H9 (cell line): ENCODE measurements around the gene CAV3. TPM values are rescaled to one million over a fixed set of nuclear protein-coding genes. Genes with fewer than 3 reads are reported as not detected.

Experiments
- DNase-seq: peaks from one replicate; pipeline ENCODE4 v3.0.0-alpha.2; 2017
- H2AFZ ChIP-seq: one replicate; pipeline ENCODE4 v1.6.1; 2013; ENCODE audit warnings: mild to moderate bottlenecking, low read length, control low read depth, moderate library complexity
- H2AK5ac ChIP-seq: 2 replicates; pipeline ENCODE4 v1.6.1; 2013; ENCODE audit warnings: low read length, control low read depth, mixed read lengths; ENCODE audit not compliant: insufficient read length
- H2BK120ac ChIP-seq: one replicate; pipeline ENCODE4 v1.6.1; 2013; ENCODE audit warnings: low read depth, mild to moderate bottlenecking, low read length, control low read depth, inconsistent platforms; ENCODE audit not compliant: poor library complexity, severe bottlenecking
- H2BK12ac ChIP-seq: 2 replicates; pipeline ENCODE4 v1.6.1; 2013; ENCODE audit warnings: low read length, control low read depth, mixed read lengths, low read depth; ENCODE audit not compliant: insufficient read length
- H2BK15ac ChIP-seq: 2 replicates; pipeline ENCODE4 v1.6.1; 2013; ENCODE audit warnings: low read depth, low read length, control low read depth
- H2BK20ac ChIP-seq: one replicate; pipeline ENCODE4 v1.6.1; 2013; ENCODE audit warnings: low read depth, mild to moderate bottlenecking, low read length, control low read depth, inconsistent platforms; ENCODE audit not compliant: poor library complexity, severe bottlenecking
- H2BK5ac ChIP-seq: 2 replicates; pipeline ENCODE4 v1.6.1; 2013; ENCODE audit warnings: low read length, control low read depth, mixed read lengths; ENCODE audit not compliant: insufficient read length
- H3K14ac ChIP-seq: 2 replicates; pipeline ENCODE4 v1.6.1; 2013; ENCODE audit warnings: low read length, control low read depth; ENCODE audit not compliant: insufficient read depth
- H3K18ac ChIP-seq: 2 replicates; pipeline ENCODE4 v1.6.1; 2013; ENCODE audit warnings: low read depth, mild to moderate bottlenecking, mixed read lengths, low read length, control low read depth; ENCODE audit not compliant: insufficient read length
- H3K23ac ChIP-seq: 2 replicates; pipeline ENCODE4 v1.6.1; 2013; ENCODE audit warnings: low read length, control low read depth, mixed read lengths, low read depth; ENCODE audit not compliant: insufficient read length
- H3K23me2 ChIP-seq: 2 replicates; pipeline ENCODE4 v1.6.1; 2013; ENCODE audit warnings: low read depth, mild to moderate bottlenecking, mixed read lengths, low read length, control low read depth; ENCODE audit not compliant: insufficient read length, poor library complexity, severe bottlenecking
- H3K27ac ChIP-seq: 2 replicates; pipeline ENCODE4 v1.5.1; 2013; ENCODE audit warnings: low read length, control low read depth, mixed read lengths, low read depth; ENCODE audit not compliant: insufficient read length
- H3K27me3 ChIP-seq: 2 replicates; pipeline ENCODE4 v1.6.1; 2013; ENCODE audit warnings: low read length, control low read depth, inconsistent platforms; ENCODE audit not compliant: insufficient read depth
- H3K4ac ChIP-seq: 2 replicates; pipeline ENCODE4 v1.6.1; 2013; ENCODE audit warnings: low read depth, mild to moderate bottlenecking, control low read depth, inconsistent platforms, low read length, moderate library complexity
- H3K4me1 ChIP-seq: 2 replicates; pipeline ENCODE4 v1.6.1; 2013; ENCODE audit warnings: low read length, control low read depth, inconsistent platforms; ENCODE audit not compliant: insufficient read depth
- H3K4me2 ChIP-seq: 2 replicates; pipeline ENCODE4 v1.6.1; 2013; ENCODE audit warnings: low read length, control low read depth, mixed read lengths; ENCODE audit not compliant: insufficient read length, insufficient read depth
- H3K56ac ChIP-seq: 2 replicates; pipeline ENCODE4 v1.6.1; 2013; ENCODE audit warnings: low read depth, mild to moderate bottlenecking, mixed read lengths, low read length, control low read depth; ENCODE audit not compliant: insufficient read length
- H3K79me1 ChIP-seq: 2 replicates; pipeline ENCODE4 v1.6.1; 2013; ENCODE audit warnings: low read depth, mild to moderate bottlenecking, moderate library complexity, low read length, control low read depth, inconsistent platforms; ENCODE audit not compliant: insufficient read depth, poor library complexity, severe bottlenecking
- H3K79me2 ChIP-seq: 2 replicates; pipeline ENCODE4 v1.6.1; 2013; ENCODE audit warnings: low read length, control low read depth, inconsistent platforms; ENCODE audit not compliant: insufficient read depth
- H3K9ac ChIP-seq: 2 replicates; pipeline ENCODE4 v1.6.1; 2013; ENCODE audit warnings: low read length, control low read depth, mixed read lengths; ENCODE audit not compliant: insufficient read length; ENCODE audit errors: extremely low read depth
- H3K9me3 ChIP-seq: one replicate; pipeline ENCODE4 v1.6.1; 2013; ENCODE audit warnings: low read depth, low read length, inconsistent platforms; ENCODE audit not compliant: control insufficient read depth
- H3T11ph ChIP-seq: one replicate; pipeline ENCODE4 v1.6.1; 2013; ENCODE audit warnings: mild to moderate bottlenecking, low read length, control low read depth, inconsistent platforms
- H4K20me1 ChIP-seq: one replicate; pipeline ENCODE4 v1.6.1; 2013; ENCODE audit not compliant: control insufficient read depth, insufficient read length, insufficient read depth
- H4K5ac ChIP-seq: 2 replicates; pipeline ENCODE4 v1.6.1; 2013; ENCODE audit warnings: low read depth, mild to moderate bottlenecking, mixed read lengths, low read length, control low read depth; ENCODE audit not compliant: insufficient read length
- H4K8ac ChIP-seq: replicated peaks from 2 replicates; pipeline ENCODE4 v1.6.1; 2013; ENCODE audit warnings: low read length, control low read depth, mixed read lengths, low read depth; ENCODE audit not compliant: insufficient read length
- H4K91ac ChIP-seq: 2 replicates; pipeline ENCODE4 v1.6.1; 2013; ENCODE audit warnings: low read depth, mild to moderate bottlenecking, moderate library complexity, mixed read lengths, low read length, control low read depth; ENCODE audit not compliant: insufficient read length
- H3K27ac Mint-ChIP-seq, 3 experiments: 2 replicates in 2 of 3; 3 replicates in 1 of 3; pipeline ENCODE4 v1.8.0; 2020 to 2021; ENCODE audit warnings: mixed read lengths in 3 of 3, mild to moderate bottlenecking in 1 of 3, moderate library complexity in 1 of 3
- H3K27me3 Mint-ChIP-seq: 2 replicates; pipeline ENCODE4 v1.8.0; 2021; ENCODE audit warnings: low read depth, mild to moderate bottlenecking, moderate library complexity, mixed read lengths
- H3K36me3 Mint-ChIP-seq, 3 experiments: 2 replicates in 2 of 3; 3 replicates in 1 of 3; pipeline ENCODE4 v1.8.0; 2020 to 2021; ENCODE audit warnings: low read depth in 3 of 3, mixed read lengths in 3 of 3; ENCODE audit not compliant: insufficient read depth in 1 of 3
- H3K4me1 Mint-ChIP-seq, 2 experiments: 2 replicates each; pipeline ENCODE4 v1.8.0; 2020; ENCODE audit warnings: mixed read lengths in 2 of 2
- H3K4me3 Mint-ChIP-seq, 2 experiments: 2 replicates in 1 of 2; 3 replicates in 1 of 2; pipeline ENCODE4 v1.8.0; 2020 to 2021; ENCODE audit warnings: mild to moderate bottlenecking in 2 of 2, mixed read lengths in 2 of 2, moderate library complexity in 1 of 2
- H3K9me3 Mint-ChIP-seq, 2 experiments: 2 replicates in 1 of 2; 3 replicates in 1 of 2; pipeline ENCODE4 v1.8.0; 2020; ENCODE audit warnings: mild to moderate bottlenecking in 2 of 2, mixed read lengths in 2 of 2, moderate library complexity in 1 of 2
- WGBS: extraction: QIAGEN DNeasy Blood & Tissue Kit; methylation state at CpG from one replicate; pipeline ENCODE4 v1.1.7; 2013; ENCODE audit warnings: missing lambda C conversion rate, low lambda C conversion rate, mixed read lengths; ENCODE audit not compliant: insufficient read length; ENCODE audit errors: extremely low coverage; 5-methylcytosine and 5-hydroxymethylcytosine counted together
- total RNA-seq: library from RNA; stranded (reverse); gene quantifications from 2 replicates; pipeline ENCODE4 v1.2.1, GENCODE V29; 2021
- TF ChIP-seq, protein P1 (sequence below): fragments of 200-600 bp; sonication (generic); conservative IDR thresholded peaks from 3 replicates; pipeline ENCODE4 v1.8.0; 2021; ENCODE audit warnings: antibody characterized with exemption, mild to moderate bottlenecking

CAV3 gene
- total RNA-seq, 1 experiment from 2014 or later: not detected

DNA sequence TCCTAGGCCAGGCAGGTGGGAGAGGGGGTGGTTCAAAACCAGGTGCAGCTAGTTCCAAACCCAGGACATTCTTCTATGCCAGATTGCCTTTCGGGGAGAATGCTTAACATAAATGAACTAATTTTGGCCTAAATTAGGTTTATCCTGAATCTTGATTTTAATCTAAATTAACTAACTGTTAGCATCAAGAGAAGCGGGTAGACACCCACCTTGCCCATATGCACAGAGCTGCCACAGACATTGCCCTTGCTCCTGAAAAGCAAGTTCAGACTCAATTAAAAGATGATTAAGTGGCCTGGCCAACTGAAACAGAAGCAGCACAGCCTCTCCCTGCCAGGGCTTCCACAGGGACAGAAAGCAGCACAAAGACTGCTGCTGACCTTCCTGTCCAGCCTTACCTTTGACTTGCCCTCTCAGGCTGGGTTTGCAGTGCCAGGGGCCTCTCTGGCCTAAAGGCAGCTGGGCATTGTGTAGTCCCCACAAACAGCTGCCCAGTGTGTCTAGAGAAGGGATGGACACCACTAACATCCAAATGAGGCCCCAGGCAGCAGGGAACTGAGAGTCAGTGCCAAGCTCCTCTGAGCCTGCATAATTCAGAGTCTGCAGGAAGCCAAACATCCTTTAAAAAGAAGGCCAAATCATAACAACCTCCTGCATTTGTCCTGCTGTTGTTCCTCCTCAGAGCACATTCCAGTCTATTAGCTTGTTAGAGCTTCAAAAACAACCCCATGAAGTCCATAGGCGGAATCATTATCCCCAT, 51.3 kb downstream of the CAV3 start:
- Histone ChIP-seq H3K79me1 (no peaks in the 10 kb centered on the region), H3T11ph (no peak overlapping the region), H2AFZ (no peak overlapping the region), H3K4me2 (no peak overlapping the region), H3K27ac (no peak overlapping the region), H3K56ac (no peak overlapping the region), H2BK120ac (no peak overlapping the region), H3K23ac (no peak overlapping the region), H2BK20ac (no peak overlapping the region), H2AK5ac (no peak overlapping the region), H3K9me3 (no peaks in the 10 kb centered on the region), H4K91ac (no peak overlapping the region), H3K14ac (no peak overlapping the region), H3K23me2 (no peaks in the 10 kb centered on the region), H3K18ac (no peak overlapping the region), H2BK5ac (no peak overlapping the region), H3K4ac (no peak overlapping the region), H2BK12ac (no peak overlapping the region), H3K4me1 (peaks cover 5% of the 10 kb centered on the region; the same call in 1 of the 2 replicates), H3K27me3 (no peaks in the 10 kb centered on the region), H3K9ac (no peak overlapping the region), H4K5ac (no peak overlapping the region), H3K79me2 (no peaks in the 10 kb centered on the region), H2BK15ac (no peak overlapping the region), H4K8ac (no peak overlapping the region), H4K20me1 (no peaks in the 10 kb centered on the region)
- Mint-ChIP-seq H3K36me3 (no peaks in the 10 kb centered on the region), H3K9me3 (peaks cover 3 to 7% of the 10 kb centered on the region in 2 experiments; a peak in 2 of 5 replicates), H3K27me3 (no peaks in the 10 kb centered on the region; the same call in 1 of the 2 replicates), H3K4me3 (no peak overlapping the region), H3K27ac (no peak overlapping the region), H3K4me1 (no peaks in the 10 kb centered on the region; a peak in 2 of 4 replicates)
- DNase-seq: no peak
- TF ChIP-seq, protein P1, sequence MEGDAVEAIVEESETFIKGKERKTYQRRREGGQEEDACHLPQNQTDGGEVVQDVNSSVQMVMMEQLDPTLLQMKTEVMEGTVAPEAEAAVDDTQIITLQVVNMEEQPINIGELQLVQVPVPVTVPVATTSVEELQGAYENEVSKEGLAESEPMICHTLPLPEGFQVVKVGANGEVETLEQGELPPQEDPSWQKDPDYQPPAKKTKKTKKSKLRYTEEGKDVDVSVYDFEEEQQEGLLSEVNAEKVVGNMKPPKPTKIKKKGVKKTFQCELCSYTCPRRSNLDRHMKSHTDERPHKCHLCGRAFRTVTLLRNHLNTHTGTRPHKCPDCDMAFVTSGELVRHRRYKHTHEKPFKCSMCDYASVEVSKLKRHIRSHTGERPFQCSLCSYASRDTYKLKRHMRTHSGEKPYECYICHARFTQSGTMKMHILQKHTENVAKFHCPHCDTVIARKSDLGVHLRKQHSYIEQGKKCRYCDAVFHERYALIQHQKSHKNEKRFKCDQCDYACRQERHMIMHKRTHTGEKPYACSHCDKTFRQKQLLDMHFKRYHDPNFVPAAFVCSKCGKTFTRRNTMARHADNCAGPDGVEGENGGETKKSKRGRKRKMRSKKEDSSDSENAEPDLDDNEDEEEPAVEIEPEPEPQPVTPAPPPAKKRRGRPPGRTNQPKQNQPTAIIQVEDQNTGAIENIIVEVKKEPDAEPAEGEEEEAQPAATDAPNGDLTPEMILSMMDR: no peak
- WGBS: no CpG with 5 or more reads among the region's 3 CpGs
